HEK293T (cell line): Measurements from ENCODE around the gene CCDC97.

Experiments used
- HDGF ChIP-seq: fragments of 450-650 bp; IDR thresholded peaks from 2 replicates; pipeline ENCODE4 v1.6.1; 2017; ENCODE audit warnings: antibody characterized with exemption, borderline replicate concordance
- NFRKB ChIP-seq: fragments of 450-650 bp; IDR thresholded peaks from 2 replicates; pipeline ENCODE4 v1.6.1; 2016; ENCODE audit warnings: mild to moderate bottlenecking, moderate library complexity
- SUZ12 ChIP-seq: fragments of 450-650 bp; IDR thresholded peaks from 2 replicates; pipeline ENCODE4 v1.6.1; 2016; ENCODE audit warnings: mild to moderate bottlenecking

GRCh38 chr19:41302624-41303351, 7.2 kb upstream of the CCDC97 start:
- TF ChIP-seq NFRKB (no peak), HDGF (no peak), SUZ12 (no peak)
